HEK293 (cell line): ENCODE data around the gene KIF18B.

Source experiments
- CTCF ChIP-seq: fragments of 450-650 bp; formaldehyde crosslinking; IDR thresholded peaks from 2 replicates; pipeline ENCODE4 v1.5.1; 2016; ENCODE audit warnings: missing biosample characterization, missing genetic modification characterization
- ZNF184 ChIP-seq: fragments of 450-650 bp; IDR thresholded peaks from 2 replicates; pipeline ENCODE4 v1.5.1; 2018; ENCODE audit warnings: missing biosample characterization, mild to moderate bottlenecking, missing genetic modification characterization
- ZNF292 ChIP-seq: fragments of 450-650 bp; formaldehyde crosslinking; IDR thresholded peaks from 2 replicates; pipeline ENCODE4 v1.5.1; 2016; ENCODE audit warnings: low read depth, missing biosample characterization, missing genetic modification characterization, borderline replicate concordance
- ZNF654 ChIP-seq: fragments of 450-650 bp; formaldehyde crosslinking; IDR thresholded peaks from 2 replicates; pipeline ENCODE4 v1.5.1; 2016; ENCODE audit warnings: low read depth, missing biosample characterization, missing genetic modification characterization
- ZNF670 ChIP-seq: fragments of 450-650 bp; formaldehyde crosslinking; IDR thresholded peaks from 2 replicates; pipeline ENCODE4 v1.5.1; 2016; ENCODE audit warnings: missing biosample characterization, missing genetic modification characterization, low read depth

- no peak for TF ChIP-seq ZNF654 (tag by site-specific recombination)
- no peak for TF ChIP-seq ZNF184 (tag by site-specific recombination)
- TF ChIP-seq ZNF292 (tag by site-specific recombination), result no peak
- TF ChIP-seq CTCF (tag by site-specific recombination), result no peak
- TF ChIP-seq ZNF670, result no peak
Observed at GRCh38 chr17:44971776-44972483, 24.4 kb upstream of the KIF18B start.
